Fibroblast of lung (primary cell): ENCODE results near the gene NR2C2. TPM values are rescaled to one million over a fixed set of nuclear protein-coding genes. Genes with fewer than 3 reads are reported as not detected.

ENCODE experiments used
- DNase-seq, 2 donors: peaks; one replicate each; pipeline versions ENCODE4 v3.0.0 to v3.0.0-alpha.2; 2010; ENCODE audit warnings: low read depth in 2 of 2
- H2AFZ ChIP-seq: 2 replicates; pipeline ENCODE4 v1.5.1; 2012; ENCODE audit warnings: low read length, control low read depth, inconsistent platforms
- H3K27ac ChIP-seq: 2 replicates; pipeline ENCODE4 v1.5.1; 2011; ENCODE audit warnings: low read length, control low read depth; ENCODE audit not compliant: insufficient read depth
- H3K27me3 ChIP-seq: 2 replicates; pipeline ENCODE4 v1.5.1; 2011; ENCODE audit warnings: mild to moderate bottlenecking, low read length; ENCODE audit not compliant: control insufficient read depth, insufficient read depth
- H3K36me3 ChIP-seq: 2 replicates; pipeline ENCODE4 v1.5.1; 2011; ENCODE audit warnings: low read length; ENCODE audit not compliant: control insufficient read depth, insufficient read depth
- H3K4me1 ChIP-seq: 2 replicates; pipeline ENCODE4 v1.5.1; 2011; ENCODE audit warnings: low read length; ENCODE audit not compliant: control insufficient read depth, insufficient read depth; ENCODE audit errors: extremely low read depth
- H3K4me2 ChIP-seq: 2 replicates; pipeline ENCODE4 v1.5.1; 2011; ENCODE audit warnings: low read length, control low read depth; ENCODE audit not compliant: insufficient read depth; ENCODE audit errors: extremely low read depth
- H3K4me3 ChIP-seq, 4 experiments: fragments of 200-600 bp in 1 of 4; sonication (generic) in 1 of 4; replicated peaks in 1 of 4; 2 replicates each; pipeline ENCODE4 v1.5.1; 2011 to 2016; ENCODE audit warnings: low read length in 4 of 4, low read depth in 3 of 4, mild to moderate bottlenecking in 3 of 4, control low read depth in 2 of 4, inconsistent platforms in 1 of 4, mixed read lengths in 1 of 4; ENCODE audit not compliant: insufficient read depth in 1 of 4; ENCODE audit errors: control extremely low read depth in 1 of 4
- H3K79me2 ChIP-seq: 2 replicates; pipeline ENCODE4 v1.5.1; 2012; ENCODE audit warnings: mild to moderate bottlenecking, low read length, inconsistent platforms; ENCODE audit not compliant: control insufficient read depth, insufficient read depth
- H3K9ac ChIP-seq: 2 replicates; pipeline ENCODE4 v1.5.1; 2011; ENCODE audit warnings: mild to moderate bottlenecking, low read length, control low read depth; ENCODE audit not compliant: insufficient read depth
- H3K9me3 ChIP-seq: 2 replicates; pipeline ENCODE4 v1.5.1; 2012; ENCODE audit warnings: low read depth, low read length; ENCODE audit not compliant: control insufficient read depth, insufficient read depth
- H4K20me1 ChIP-seq: 2 replicates; pipeline ENCODE4 v1.5.1; 2011; ENCODE audit warnings: low read length; ENCODE audit not compliant: control insufficient read depth, insufficient read depth; ENCODE audit errors: extremely low read depth
- CTCF ChIP-seq, 2 donors: IDR thresholded peaks in 1 of 2; conservative IDR thresholded peaks in 1 of 2; 1 replicate in 1 of 2; 2 replicates in 1 of 2; pipeline ENCODE4 v1.5.1; 2011 to 2012; ENCODE audit warnings: low read length in 2 of 2, control low read depth in 1 of 2, inconsistent platforms in 1 of 2, low read depth in 1 of 2, mild to moderate bottlenecking in 1 of 2
- EZH2 ChIP-seq: IDR thresholded peaks from 2 replicates; pipeline ENCODE4 v1.5.1; 2012; ENCODE audit warnings: low read length, control low read depth, mild to moderate bottlenecking; ENCODE audit errors: missing control alignments
- polyA plus RNA-seq, 2 donors: library from polyadenylated mRNA; depleted of rRNA in 1 of 2; stranded (reverse) in 1 of 2; unstranded in 1 of 2; fragments of >200 nt; gene quantifications; 2 replicates each; pipeline ENCODE4 v1.2.1, GENCODE V29; 2011 to 2012; ENCODE audit warnings: missing spikeins in 1 of 2
- total RNA-seq: library from RNA; depleted of rRNA; stranded (reverse); fragments of >200 nt; gene quantifications from 2 replicates; pipeline ENCODE4 v1.2.1, GENCODE V29; 2014

NR2C2 gene
- total and polyA plus RNA-seq, 2 donors (not counting 1 experiment from before 2014, with no cell fraction given), result 15.0 to 27.9 TPM

GRCh38 chr3:14946236-14946635 lies 1.1 kb upstream of the NR2C2 start:
- TF ChIP-seq CTCF (conservative IDR thresholded peaks at IDR 0.05 in 1 of 2, IDR thresholded peaks at IDR 0.05 in 1 of 2; ENCODE audit: low read depth in 1 of 2, low read length in 2 of 2) (no peak), EZH2 (no peak)
- no peak overlapping the region for H2AFZ ChIP-seq
- H3K4me3 ChIP-seq, result peak overlapping the region; percentile 72 to 93 (median 89)
- peaks cover 62% of the 10 kb centered on the region for H3K79me2 ChIP-seq
- DNase-seq, result no peak
- H3K9me3 ChIP-seq, result no peaks in the 10 kb centered on the region
- H3K27ac ChIP-seq, result peak overlapping the region; percentile 97
- peaks cover 8% of the 10 kb centered on the region for H3K36me3 ChIP-seq
- no peaks in the 10 kb centered on the region for H3K27me3 ChIP-seq
- no peak overlapping the region for H3K9ac ChIP-seq
- peaks cover 4% of the 10 kb centered on the region for H3K4me1 ChIP-seq
- no peaks in the 10 kb centered on the region for H4K20me1 ChIP-seq
- H3K4me2 ChIP-seq, result peak overlapping the region; percentile 73

GRCh38 chr3:14946739-14947099 lies 664 bp upstream of the NR2C2 start:
- H3K4me3 ChIP-seq, result peak overlapping the region; percentile 72 to 93 (median 89)
- peak overlapping the region; percentile 73 for H3K4me2 ChIP-seq
- H3K36me3 ChIP-seq, result peaks cover 8% of the 10 kb centered on the region
- no peaks in the 10 kb centered on the region for H3K9me3 ChIP-seq
- peaks cover 65% of the 10 kb centered on the region for H3K79me2 ChIP-seq
- peak overlapping the region; percentile 89 for H2AFZ ChIP-seq
- no peaks in the 10 kb centered on the region for H3K27me3 ChIP-seq
- H3K4me1 ChIP-seq, result peaks cover 4% of the 10 kb centered on the region
- H3K27ac ChIP-seq, result peak overlapping the region; percentile 97
- TF ChIP-seq CTCF (conservative IDR thresholded peaks at IDR 0.05 in 1 of 2, IDR thresholded peaks at IDR 0.05 in 1 of 2; ENCODE audit: low read depth in 1 of 2, low read length in 2 of 2), result no peak
- H3K9ac ChIP-seq, result peak overlapping the region; percentile 93
- DNase-seq, result peak; percentile 8 to 26
- H4K20me1 ChIP-seq, result no peaks in the 10 kb centered on the region

GRCh38 chr3:14947886-14948608 lies 664 bp downstream of the NR2C2 start:
- H3K79me2 ChIP-seq, result peaks cover 71% of the 10 kb centered on the region
- H3K9ac ChIP-seq, result peak overlapping the region; percentile 93
- H3K36me3 ChIP-seq, result peaks cover 8% of the 10 kb centered on the region
- peak overlapping the region; percentile 85 to 93 (median 88) for H3K4me3 ChIP-seq
- H2AFZ ChIP-seq, result peak overlapping the region; percentile 73
- H3K27me3 ChIP-seq, result no peaks in the 10 kb centered on the region
- no peaks in the 10 kb centered on the region for H3K9me3 ChIP-seq
- no peaks in the 10 kb centered on the region for H4K20me1 ChIP-seq
- TF ChIP-seq EZH2 (no peak), CTCF (conservative IDR thresholded peaks at IDR 0.05 in 1 of 2, IDR thresholded peaks at IDR 0.05 in 1 of 2; ENCODE audit: low read depth in 1 of 2, low read length in 2 of 2) (no peak)
- H3K4me2 ChIP-seq, result peak overlapping the region; percentile 16
- peak; percentile 93 to 97 for DNase-seq
- peak overlapping the region; percentile 97 for H3K27ac ChIP-seq
- H3K4me1 ChIP-seq, result peaks cover 4% of the 10 kb centered on the region
